DMS153 treated with DMSO at 0.1 percent for 48 hours (cell line): ENCODE data around the gene ABCB1.

Experiments
- DNase-seq: peaks from one replicate; lab custom pipeline; 2025; ENCODE audit not compliant: unreplicated experiment; lab: John Stamatoyannopoulos, UW

The ABCB1 gene

GRCh38 chr7:87600130-87601124 is at the start of gene ABCB1:
Gene ABCB1 (minus strand): TSS chr7:87600884. CDS start chr7:87600184, 700 bp downstream.
- no peak for DNase-seq

- no peak for DNase-seq
These were observed 47.6 kb upstream of the ABCB1 start for GRCh38 chr7:87648316-87648715.

- DNase-seq = no peak
These were observed 44.8 kb upstream of the ABCB1 start for GRCh38 chr7:87645446-87645845.

- no peak for DNase-seq
These were observed 35.2 kb upstream of the ABCB1 start for GRCh38 chr7:87635921-87636320.

- DNase-seq = no peak
These were observed 28.3 kb upstream of the ABCB1 start for GRCh38 chr7:87628780-87629569.

- DNase-seq = no peak
These were observed 26.9 kb upstream of the ABCB1 start for GRCh38 chr7:87627634-87627994.

- DNase-seq = no peak
These were observed 24.4 kb upstream of the ABCB1 start for GRCh38 chr7:87625101-87625500.

- DNase-seq = no peak
These were observed 23.9 kb upstream of the ABCB1 start for GRCh38 chr7:87624628-87625027.

GRCh38 chr7:87615197-87615596 is 14.5 kb upstream of the ABCB1 start:
- no peak for DNase-seq

- DNase-seq = no peak
These were observed 9.2 kb upstream of the ABCB1 start for GRCh38 chr7:87609916-87610315.

- no peak for DNase-seq
These were observed 7.7 kb upstream of the ABCB1 start for GRCh38 chr7:87608431-87608830.

GRCh38 chr7:87604264-87604663 is 3.6 kb upstream of the ABCB1 start:
- DNase-seq = no peak

- no peak for DNase-seq
These were observed 1.3 kb downstream of the ABCB1 start for GRCh38 chr7:87599336-87599735.

GRCh38 chr7:87598234-87599009 is 2.3 kb downstream of the ABCB1 start:
- DNase-seq = no peak

- no peak for DNase-seq
These were observed 4.0 kb downstream of the ABCB1 start for GRCh38 chr7:87596696-87597095.

GRCh38 chr7:87596136-87596535 is 4.5 kb downstream of the ABCB1 start:
- DNase-seq = no peak

- DNase-seq = no peak
These were observed 8.4 kb downstream of the ABCB1 start for GRCh38 chr7:87592300-87592699.

- DNase-seq = no peak
These were observed 9.5 kb downstream of the ABCB1 start for GRCh38 chr7:87591211-87591610.

GRCh38 chr7:87590578-87590977 is 10.1 kb downstream of the ABCB1 start:
- no peak for DNase-seq

GRCh38 chr7:87589631-87590030 is 11.1 kb downstream of the ABCB1 start:
- no peak for DNase-seq

GRCh38 chr7:87581723-87582122 is 19.0 kb downstream of the ABCB1 start:
- no peak for DNase-seq
